Heart right ventricle (tissue), 16 donors: ENCODE results near the gene NAT14. TPM values are rescaled to one million over a fixed set of nuclear protein-coding genes. Genes with fewer than 3 reads are reported as not detected.
A peak's percentile ranks its signal among the peaks of the same experiment; 100 is the strongest.
"Not testable (repeated sequence)": the region's sequence is repeated elsewhere in the genome, so short reads cannot be mapped to it uniquely, and the experiment has no call there.

Source experiments
- ATAC-seq, 8 donors: fragments of 200-7000 bp; cut with Tn5 transposase; one replicate each; pipeline ENCODE4 v1.9.1; 2020; ENCODE audit warnings: mild to moderate bottlenecking in 8 of 8, moderate library complexity in 8 of 8, moderate number of reproducible peaks in 1 of 8
- DNase-seq, 2 donors: peaks; one replicate each; pipeline ENCODE4 v3.0.0-alpha.2; 2020
- H3K27ac ChIP-seq, 10 donors: fragments of 200-600 bp; sonication (generic) in 2 of 10; one replicate each; pipeline versions ENCODE4 v1.5.0 to v1.8.0; 2020 to 2022; ENCODE audit warnings: mild to moderate bottlenecking in 3 of 10
- H3K27me3 ChIP-seq, 7 donors: fragments of 200-600 bp; one replicate each; pipeline ENCODE4 v1.8.0; 2021 to 2022; ENCODE audit warnings: mild to moderate bottlenecking in 2 of 7
- H3K36me3 ChIP-seq, 9 donors: fragments of 200-600 bp; sonication (generic) in 1 of 9; one replicate each; pipeline versions ENCODE4 v1.5.0 to v1.8.0; 2020 to 2022; ENCODE audit warnings: mild to moderate bottlenecking in 2 of 9
- H3K4me1 ChIP-seq, 9 donors: fragments of 200-600 bp; sonication (generic) in 1 of 9; one replicate each; pipeline versions ENCODE4 v1.5.0 to v1.8.0; 2020 to 2022; ENCODE audit warnings: mild to moderate bottlenecking in 4 of 9
- H3K4me3 ChIP-seq, 10 donors: fragments of 200-600 bp; sonication (generic) in 2 of 10; one replicate each; pipeline versions ENCODE4 v1.5.0 to v1.8.0; 2020 to 2022; ENCODE audit warnings: mild to moderate bottlenecking in 7 of 10, moderate library complexity in 2 of 10
- H3K9me3 ChIP-seq, 11 donors: fragments of 200-600 bp in 10 of 11; sonication (generic) in 2 of 11; one replicate each; pipeline versions ENCODE4 v1.5.0 to v1.8.0; 2013 to 2022; ENCODE audit warnings: mild to moderate bottlenecking in 2 of 11, control low read depth in 1 of 11, moderate library complexity in 1 of 11
- CTCF ChIP-seq, 9 donors: fragments of 200-600 bp; sonication (generic) in 2 of 9; IDR thresholded peaks; one replicate each; pipeline versions ENCODE4 v1.5.0 to v1.8.0; 2021 to 2022; ENCODE audit warnings: antibody characterized with exemption in 9 of 9, mild to moderate bottlenecking in 5 of 9, moderate library complexity in 1 of 9
- WGBS, 2 donors: extraction: QIAGEN DNeasy Blood & Tissue Kit; methylation state at CpG; one replicate each; pipeline ENCODE4 v1.1.7; 2013; ENCODE audit warnings: inconsistent platforms in 1 of 2; 5-methylcytosine and 5-hydroxymethylcytosine counted together
- intact Hi-C, 10 donors: fragments of 100-400 bp; cut with DNase I; formaldehyde crosslinking; loops; one replicate each; pipeline versions ENCODE4 v1.11.1 to v1.14.2; 2022
- polyA plus RNA-seq, 2 donors: library from polyadenylated mRNA; stranded (reverse); fragments of 200-250 nt; gene quantifications; one replicate each; pipeline ENCODE4 v1.2.3, GENCODE V29; 2013
- total RNA-seq, 10 donors: library from RNA; stranded (reverse); fragmentation: NEBNext Ultra II Directional in 3 of 10; extraction: Animal tissue kit (Norgen Biotek cat#: 25700) in 3 of 10; gene quantifications; one replicate each; pipeline versions ENCODE4 v1.2.1 to v1.2.4, GENCODE V29; 2021 to 2023
- donor health status: Arrhythmogenic right ventricular cardiomyopathy.
- donor health status: ischemic (EF 13 %, LVEDD 7.1; RV severe dilation, severe dysfunction).
- donor health status: healthy with polysubstance abuse.
- donor health status: DM: no; HTN: yes; CAD: no.
- donor health status: DM: no; HTN: no; CAD: no.
- donor health status: ischemic (EF 25% LVEDD 6.9; RV normal size, moderate dysfunction).
- donor health status: ischemic (EF 25% LVEDD 5.7; RV mildly dilated, moderate dysfunction).
- donor health status: healthy.
- donor health status: DM: yes; HTN: yes; CAD: no.
- donor health status: Ischemic cardiomyopathy.
- donor health status: ischemic (EF 35%, LVEDD 5.7; RV mildly dilated, moderate dysfunction).
- donor health status: nonischemic (EF 11% LVEDD 7.7; RV severe dilation, severe dysfunction).
- donor health status: DM: yes; HTN: yes; CAD: no.
- donor health status: PGD.
- donor health status: ischemic (EF 29% LVEDD 5.4; RV normal size, mild dysfunction).
- donor health status: nonischemic (EF 23%, LVEDD 6.1; RV moderate dilation, normal function).

NAT14 gene
- total and polyA plus RNA-seq, 12 donors: 5.8 to 16.4 (median 7.0) TPM

DNA sequence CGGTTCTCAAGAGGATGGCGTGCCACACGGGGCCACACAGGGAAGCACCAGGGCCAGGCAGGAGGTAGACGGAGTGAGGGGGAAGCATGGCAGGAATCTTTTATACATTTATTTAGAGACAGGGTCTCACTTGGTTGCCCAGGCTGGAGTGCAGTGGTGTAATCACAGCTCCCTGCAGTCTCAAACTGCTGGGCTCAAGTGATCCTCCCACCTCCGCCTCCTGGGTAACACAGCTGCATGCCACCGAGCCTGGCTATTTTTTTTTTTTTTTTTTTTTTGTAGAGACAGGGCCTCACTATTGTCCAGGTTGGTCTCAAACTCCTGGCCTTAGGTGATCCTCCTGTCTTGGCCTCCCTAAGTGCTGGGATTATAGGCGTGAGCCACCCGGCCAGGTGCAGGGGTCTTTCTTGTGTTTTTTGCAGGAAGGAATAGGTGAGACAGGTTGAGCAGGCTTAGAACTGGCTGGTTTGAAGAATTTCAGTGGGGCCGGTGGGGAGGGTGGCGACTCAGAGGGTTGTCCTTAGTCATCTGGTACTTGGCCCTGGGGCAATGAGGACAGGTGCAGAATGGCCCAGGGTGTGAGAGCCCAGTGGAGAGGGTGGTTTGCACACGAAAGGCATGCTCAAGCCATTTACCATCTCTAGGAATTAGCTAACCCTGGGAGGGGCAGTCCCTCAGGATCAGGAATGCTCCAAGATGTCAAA, 10.8 kb downstream of the NAT14 start:
- intact Hi-C loops: no loop called here
- no peak overlapping the region for H3K4me3 ChIP-seq
- 79 to 80% methylated on average over 11 of the region's 11 CpGs for WGBS, 2 donors

GRCh38 chr19:55496820-55497219, 11.8 kb downstream of the NAT14 start:
- intact Hi-C loops, H3K4me3 ChIP-seq, ATAC-seq, H3K9me3 ChIP-seq, DNase-seq, H3K27ac ChIP-seq: not testable (repeated sequence)
- peaks cover 6 to 33% (median 14%) of the 10 kb centered on the region in 9 donors for H3K4me1 ChIP-seq
- H3K36me3 ChIP-seq: peaks cover 0 to 50% (median 0%) of the 10 kb centered on the region in 9 donors
- 79 to 86% methylated on average over 10 of the region's 10 CpGs for WGBS, 2 donors
- peaks cover 0 to 25% (median 0%) of the 10 kb centered on the region in 7 donors for H3K27me3 ChIP-seq

More for the DNA sequence above, 10.8 kb downstream of the NAT14 start:
- Histone ChIP-seq H3K36me3 (peaks cover 0 to 40% (median 0%) of the 10 kb centered on the region in 9 donors), H3K4me1 (peaks cover 6 to 39% (median 14%) of the 10 kb centered on the region in 9 donors), H3K27me3 (peaks cover 0 to 25% (median 0%) of the 10 kb centered on the region in 7 donors), H3K9me3 (no peaks in the 10 kb centered on the region), H3K27ac (peak overlapping the region in 4 of 10 donors; percentile 90 to 97 (median 94))
- DNase-seq (no peak), ATAC-seq (no peak)
- no peak for TF ChIP-seq CTCF (IDR thresholded peaks at IDR 0.05)

DNA sequence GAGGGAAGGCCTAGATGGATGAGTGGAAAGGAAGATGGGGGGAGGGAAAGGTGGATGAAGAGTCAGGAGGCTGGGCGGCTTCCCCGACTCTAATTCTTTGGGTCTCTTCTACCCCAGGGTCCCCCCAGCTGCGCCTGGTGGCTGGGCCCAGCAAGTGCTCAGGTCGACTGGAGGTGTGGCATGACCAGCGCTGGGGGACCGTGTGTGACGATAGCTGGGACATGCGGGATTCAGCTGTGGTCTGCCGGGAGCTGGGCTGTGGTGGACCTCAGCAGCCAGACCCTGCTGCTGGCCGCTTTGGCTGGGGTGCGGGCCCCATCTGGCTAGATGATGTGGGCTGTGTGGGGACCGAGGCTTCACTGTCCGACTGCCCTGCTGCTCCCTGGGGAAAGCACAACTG, 12.8 kb downstream of the NAT14 start:
- no peak overlapping the region for H3K4me3 ChIP-seq
- no peak overlapping the region for H3K27ac ChIP-seq
- no peaks in the 10 kb centered on the region for H3K9me3 ChIP-seq
- H3K4me1 ChIP-seq: peaks cover 6 to 28% (median 14%) of the 10 kb centered on the region in 9 donors
- peaks cover 0 to 59% (median 0%) of the 10 kb centered on the region in 9 donors for H3K36me3 ChIP-seq
- WGBS, 2 donors: 84 to 90% methylated on average over 13 of the region's 13 CpGs
- TF ChIP-seq CTCF (IDR thresholded peaks at IDR 0.05): no peak
- peaks cover 0 to 20% (median 0%) of the 10 kb centered on the region in 7 donors for H3K27me3 ChIP-seq
- DNase-seq: no peak
- no peak for ATAC-seq
- intact Hi-C loops: no loop called here

- Histone ChIP-seq H3K4me1 (peaks cover 3 to 24% (median 8%) of the 10 kb centered on the region in 9 donors), H3K27ac (no peak overlapping the region), H3K4me3 (no peak overlapping the region), H3K27me3 (peaks cover 0 to 14% (median 0%) of the 10 kb centered on the region in 7 donors), H3K36me3 (peaks cover 0 to 59% (median 0%) of the 10 kb centered on the region in 9 donors), H3K9me3 (no peaks in the 10 kb centered on the region)
- WGBS, 2 donors: 42 to 54% methylated on average over 2 of the region's 2 CpGs
- intact Hi-C loops: no loop called here
- no peak for TF ChIP-seq CTCF (IDR thresholded peaks at IDR 0.05)
- DNase-seq: no peak
- ATAC-seq: no peak
Measured at GRCh38 chr19:55498246-55498840, 13.4 kb downstream of the NAT14 start.
